CD4-positive, alpha-beta T cell treated with Interleukin-12 subunit alpha and Interleukin-12 subunit beta, for 1 hour (primary cell): ENCODE results near the gene LRRC37A.
"Not testable (repeated sequence)": the region's sequence is repeated elsewhere in the genome, so short reads cannot be mapped to it uniquely, and the experiment has no call there.

Experiments
- DNase-seq: peaks from one replicate; pipeline ENCODE4 v3.0.0-alpha.2; 2020

Gene LRRC37A

DNA sequence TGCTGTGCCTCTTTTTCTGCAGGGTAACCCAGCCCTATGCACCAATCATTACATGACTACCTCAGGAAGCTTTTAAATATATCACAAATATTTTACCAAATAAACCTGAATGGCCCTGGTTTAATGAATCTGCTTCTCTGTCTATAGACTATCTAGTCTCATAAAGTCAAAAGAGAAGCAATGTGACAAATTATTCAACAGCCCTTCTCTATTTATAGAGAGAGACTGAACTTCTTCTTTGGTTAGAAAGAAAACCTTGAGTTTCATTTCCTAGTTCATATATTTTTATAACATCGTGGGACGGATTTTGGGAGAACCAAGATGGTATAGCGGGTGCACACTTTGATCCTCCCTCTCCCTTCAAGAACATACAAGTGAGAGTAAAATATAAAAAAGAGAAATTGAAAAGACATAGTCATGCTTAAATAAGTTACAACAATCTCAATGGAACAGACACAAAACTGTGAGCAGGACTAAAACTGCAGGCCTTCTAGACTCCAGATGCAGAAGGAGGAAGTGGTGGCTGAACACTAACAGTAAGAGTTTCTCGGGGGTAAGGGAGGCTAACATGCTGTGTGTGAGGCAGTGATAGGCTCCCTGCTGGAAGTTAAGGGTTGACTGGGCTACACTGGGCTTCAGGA, 3.9 kb upstream of the LRRC37A start:
- not testable (repeated sequence) for DNase-seq

DNA sequence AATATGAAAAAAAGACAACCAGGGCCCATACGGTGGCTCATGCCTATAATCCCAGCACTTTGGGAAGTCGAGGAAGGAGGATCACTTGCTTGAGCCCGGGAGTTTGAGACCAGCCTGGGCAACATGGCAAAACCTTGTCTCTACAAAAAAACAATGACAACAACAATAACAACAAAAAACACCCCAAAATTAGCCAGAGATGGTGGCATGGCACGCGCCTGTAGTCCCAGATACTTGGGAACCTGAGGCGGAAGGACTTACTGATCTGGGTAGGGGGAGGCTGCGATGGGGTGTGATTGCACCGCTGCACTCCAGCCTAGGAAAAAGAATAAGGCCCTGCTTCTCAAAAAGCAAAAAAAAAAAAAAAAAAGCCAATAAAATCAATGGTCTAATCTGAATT, 3.3 kb upstream of the LRRC37A start:
- not testable (repeated sequence) for DNase-seq

DNA sequence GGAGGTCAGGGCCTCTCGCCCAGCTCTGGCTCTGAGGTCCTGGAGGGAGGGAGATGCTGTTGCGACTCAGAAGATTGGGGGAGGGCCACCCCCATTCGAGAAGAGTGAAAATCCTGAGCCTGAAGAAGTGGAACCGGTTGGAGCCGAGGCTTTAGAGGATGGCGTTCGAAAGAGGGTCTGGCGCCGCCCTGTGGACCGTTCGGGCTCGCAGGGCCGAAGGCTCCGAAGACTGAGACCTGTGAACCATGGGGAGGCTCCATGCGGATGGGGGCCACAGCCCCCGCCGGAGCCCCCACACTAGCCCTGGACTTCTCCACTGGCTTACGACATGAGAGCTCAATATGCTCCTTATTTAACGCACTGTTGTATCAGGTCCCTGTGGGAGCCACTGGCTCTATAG, 46.3 kb downstream of the LRRC37A start:
- not testable (repeated sequence) for DNase-seq

DNA sequence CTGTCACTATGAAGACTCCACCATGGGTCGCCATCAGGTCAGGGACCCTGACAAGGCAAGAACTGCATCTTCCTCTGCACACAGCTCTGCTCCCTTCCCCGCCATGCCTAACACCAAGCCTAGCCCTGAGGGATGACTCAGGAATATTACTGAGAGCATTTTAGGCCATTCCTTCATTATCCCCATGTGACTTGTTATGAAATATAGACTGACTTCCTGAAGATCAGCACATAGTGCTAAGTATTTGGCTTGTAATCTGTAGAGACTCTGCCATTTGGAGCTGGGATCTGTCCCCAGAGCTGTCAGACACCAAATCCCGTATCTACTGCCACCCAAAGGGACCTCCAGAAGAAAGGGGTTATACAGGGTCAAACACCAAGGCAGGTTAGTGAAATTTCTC, 47.2 kb downstream of the LRRC37A start:
- not testable (repeated sequence) for DNase-seq

DNA sequence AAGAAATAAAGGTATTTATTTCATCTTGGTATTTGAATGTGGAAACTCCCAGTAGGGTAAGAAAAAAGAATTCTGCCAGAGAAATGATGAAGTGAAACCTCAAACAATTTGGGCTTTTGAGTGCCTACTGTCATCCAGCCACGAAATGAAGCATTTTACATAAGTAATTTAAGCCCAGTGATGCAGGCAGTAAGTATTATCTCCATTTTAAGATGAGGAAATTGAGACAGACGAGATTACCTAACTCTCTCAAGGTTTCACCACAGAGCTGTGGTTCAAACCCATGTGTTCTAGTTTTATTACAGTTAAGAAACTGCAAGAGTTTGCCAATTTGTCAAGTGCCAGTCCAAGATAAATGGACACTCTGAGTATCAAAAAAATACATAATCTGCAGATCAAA, 53.4 kb downstream of the LRRC37A start:
- not testable (repeated sequence) for DNase-seq

DNA sequence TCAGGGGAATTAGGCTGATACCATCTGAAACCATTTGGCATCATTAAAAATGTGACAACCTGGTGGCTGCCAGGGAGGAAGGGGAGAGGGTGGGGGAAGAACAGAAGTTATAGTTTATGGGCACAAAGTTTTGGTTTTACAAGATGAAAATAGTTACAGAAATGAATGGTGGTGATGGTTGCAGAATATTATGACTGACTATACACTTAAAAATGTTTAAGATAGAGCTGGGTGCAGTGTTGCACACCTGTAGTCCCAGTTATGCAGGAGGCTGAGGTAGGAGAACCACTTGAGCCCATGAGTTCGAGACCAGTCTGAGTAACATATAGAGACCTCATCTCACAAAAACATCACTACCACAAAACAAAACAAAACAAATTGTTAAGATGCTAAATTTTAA, 54.1 kb downstream of the LRRC37A start:
- DNase-seq = not testable (repeated sequence)

DNA sequence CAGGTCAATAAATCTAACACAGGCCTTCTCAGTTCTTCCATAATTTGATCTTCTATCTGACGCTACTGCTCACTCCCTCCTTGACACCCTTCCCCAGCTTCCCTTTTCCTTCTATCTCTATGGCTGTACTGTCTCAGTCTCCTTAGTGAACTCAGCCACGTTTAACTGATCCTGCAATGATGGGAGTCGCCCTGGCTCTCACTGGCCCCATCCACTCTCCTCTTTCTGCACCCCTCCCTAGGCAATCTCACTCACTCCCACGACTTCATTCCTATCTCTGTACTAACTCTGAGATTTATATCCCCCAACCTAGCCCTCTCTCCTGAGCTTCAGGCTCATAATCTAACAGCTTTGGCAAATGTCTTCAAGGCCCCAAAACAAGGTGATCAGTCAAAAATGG, 58.9 kb downstream of the LRRC37A start:
- DNase-seq = not testable (repeated sequence)

DNA sequence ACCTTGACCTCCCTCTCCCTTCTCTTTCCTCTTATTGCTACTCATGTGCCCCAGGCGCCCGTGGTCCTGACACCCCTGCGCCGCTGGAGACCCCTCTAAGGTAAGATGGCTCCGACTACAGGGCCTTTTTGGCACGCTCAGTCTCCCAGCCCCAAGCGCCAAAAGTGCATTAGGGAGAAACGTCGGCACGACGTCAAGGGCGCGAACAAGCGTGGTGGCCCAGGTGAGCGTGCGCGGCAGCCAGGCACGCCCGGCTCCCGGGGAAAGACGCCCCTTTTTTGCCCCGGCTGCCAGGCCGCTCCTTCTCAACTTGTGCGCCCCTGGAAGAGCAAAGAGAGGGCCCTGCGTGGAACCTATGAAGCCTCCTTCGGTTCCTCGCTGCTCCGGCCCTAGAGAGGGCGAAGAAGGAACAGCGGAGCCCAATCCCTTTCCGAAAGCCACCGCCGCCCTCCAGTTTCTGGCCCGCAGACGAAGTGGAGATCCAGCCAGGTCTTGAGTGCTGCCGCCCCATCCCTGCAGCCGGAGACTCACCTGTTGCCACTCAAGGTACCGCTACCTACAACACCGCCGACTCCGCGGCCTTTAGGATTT, 66.3 kb downstream of the LRRC37A start:
- DNase-seq = not testable (repeated sequence)

DNA sequence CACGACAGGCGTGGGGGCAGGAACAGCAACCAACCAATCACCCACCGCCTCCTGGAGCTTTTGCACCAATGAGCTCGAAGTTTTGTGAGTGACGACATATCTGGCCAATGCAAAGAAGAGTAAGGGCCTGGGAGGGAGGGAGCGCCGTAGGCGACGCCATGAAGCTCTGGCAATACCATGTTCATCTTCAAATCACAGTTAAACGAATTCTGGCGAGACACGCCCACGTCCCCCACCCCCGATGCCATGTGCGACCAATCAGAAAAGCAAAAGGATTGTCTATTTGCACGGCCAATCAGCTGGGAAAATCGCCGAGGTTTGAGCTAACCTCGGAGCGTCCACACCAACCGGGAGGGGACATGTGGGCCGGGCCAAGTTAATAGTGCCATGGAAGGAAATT, 66.8 kb downstream of the LRRC37A start, which contains the start of gene ARL17B:
TSS of gene ARL17B (minus strand) at position 12 of the 400 bp plus-strand sequence. CDS start 3,369 bp downstream, outside the sequence.
- peak; percentile 99 for DNase-seq

DNA sequence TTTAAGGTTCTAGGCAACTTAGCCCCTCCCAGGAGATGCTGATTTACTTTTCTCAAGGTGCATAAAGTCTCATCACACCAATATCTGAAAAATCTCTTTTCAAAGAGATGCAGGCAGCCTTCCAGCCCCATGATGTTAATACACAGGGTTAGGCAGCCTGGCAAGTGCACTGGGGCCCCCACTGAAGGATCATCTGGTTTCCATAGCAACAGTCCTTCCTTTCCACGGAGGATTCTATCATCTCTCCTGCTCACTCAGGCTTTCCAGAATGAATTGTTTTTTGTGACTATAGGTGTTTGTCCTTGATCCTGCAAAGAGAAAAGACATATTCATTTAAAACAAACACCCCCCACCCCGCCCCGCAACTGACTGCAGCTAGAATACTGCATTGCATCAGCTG, 72.6 kb downstream of the LRRC37A start:
- not testable (repeated sequence) for DNase-seq

DNA sequence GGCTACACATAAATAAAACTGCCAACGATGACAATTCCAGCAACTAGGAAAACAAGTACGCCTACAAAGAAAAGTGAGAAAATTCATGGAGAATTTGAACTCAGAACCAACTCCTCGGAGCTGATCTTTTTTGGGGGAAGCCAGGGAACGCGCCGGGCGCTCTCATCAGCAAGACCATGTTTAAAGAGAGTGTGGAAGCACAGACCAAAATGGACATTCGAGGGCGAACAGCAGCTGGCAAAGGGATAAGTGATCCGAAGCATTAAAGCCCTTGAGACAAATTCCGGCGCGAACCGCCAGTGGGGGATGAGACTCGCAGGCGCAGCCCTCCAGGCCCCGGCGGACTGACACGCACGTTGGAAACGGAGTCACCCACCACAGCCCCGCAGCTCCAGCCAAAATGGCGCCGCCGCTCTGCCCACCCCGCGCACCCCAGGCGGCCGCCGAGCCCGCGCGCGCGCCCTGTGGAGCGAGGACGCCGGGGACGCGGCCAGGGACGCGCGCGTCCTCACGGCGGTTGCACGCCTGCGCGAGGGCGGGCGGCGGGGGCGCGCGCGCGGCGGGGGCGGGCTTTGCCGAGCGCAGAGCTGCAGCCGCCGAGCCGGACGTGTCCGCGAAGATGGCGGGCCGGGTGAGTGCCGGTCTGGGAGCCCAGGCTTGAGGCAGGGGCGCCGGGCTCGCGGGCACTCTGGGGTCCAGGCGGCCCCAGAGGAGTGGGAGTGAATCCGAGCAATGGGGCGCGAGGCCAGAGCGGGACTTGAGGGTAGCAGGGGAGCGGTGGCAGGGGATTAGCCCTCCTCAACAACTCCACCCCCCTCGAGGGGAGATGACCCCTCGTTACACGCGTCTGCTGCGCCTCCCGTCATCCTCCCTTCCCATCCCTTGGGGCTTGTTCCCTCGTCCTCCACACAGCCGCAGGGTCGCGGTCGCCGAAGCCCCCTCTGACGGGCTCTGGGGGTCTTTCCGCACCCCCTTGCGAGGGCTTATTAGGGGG, 77.6 kb downstream of the LRRC37A start:
- not testable (repeated sequence) for DNase-seq

DNA sequence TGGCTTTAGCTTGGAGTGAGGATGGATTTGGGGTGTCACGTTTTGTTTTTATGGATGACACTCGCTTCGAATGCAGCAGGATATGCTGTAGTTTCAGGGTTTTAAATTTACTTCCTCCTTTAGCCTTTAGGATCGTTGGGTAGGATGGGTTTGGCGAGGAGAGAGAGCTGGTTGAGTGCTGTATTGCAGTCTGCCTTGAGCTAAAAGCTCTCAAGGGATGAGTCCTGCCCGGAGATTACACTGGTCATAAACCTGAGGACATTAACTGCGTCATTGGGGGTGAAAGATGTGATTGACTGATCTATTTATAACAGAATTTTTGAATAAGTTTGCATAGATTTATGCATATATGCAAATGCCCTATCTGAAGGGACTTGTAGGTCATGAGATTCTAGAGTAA, 78.5 kb downstream of the LRRC37A start:
- DNase-seq = not testable (repeated sequence)

DNA sequence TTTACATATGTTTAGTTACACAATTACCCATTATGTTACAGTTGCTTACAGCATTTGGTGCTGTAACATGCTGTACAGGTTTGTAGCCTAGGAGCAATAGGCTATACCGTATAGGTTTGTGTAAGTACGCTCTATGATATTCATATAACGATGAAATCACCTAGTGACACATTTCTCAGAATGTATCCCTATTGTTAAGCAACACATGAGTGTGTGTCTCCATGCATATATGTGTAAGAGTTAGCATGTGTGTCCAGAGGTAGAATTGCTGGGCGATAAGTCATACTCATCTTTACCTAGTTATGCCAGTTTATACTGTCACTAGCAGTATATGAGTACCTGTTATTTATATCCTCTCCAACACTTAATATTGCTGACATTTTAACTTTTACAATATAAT, 88.2 kb downstream of the LRRC37A start:
- DNase-seq = not testable (repeated sequence)

DNA sequence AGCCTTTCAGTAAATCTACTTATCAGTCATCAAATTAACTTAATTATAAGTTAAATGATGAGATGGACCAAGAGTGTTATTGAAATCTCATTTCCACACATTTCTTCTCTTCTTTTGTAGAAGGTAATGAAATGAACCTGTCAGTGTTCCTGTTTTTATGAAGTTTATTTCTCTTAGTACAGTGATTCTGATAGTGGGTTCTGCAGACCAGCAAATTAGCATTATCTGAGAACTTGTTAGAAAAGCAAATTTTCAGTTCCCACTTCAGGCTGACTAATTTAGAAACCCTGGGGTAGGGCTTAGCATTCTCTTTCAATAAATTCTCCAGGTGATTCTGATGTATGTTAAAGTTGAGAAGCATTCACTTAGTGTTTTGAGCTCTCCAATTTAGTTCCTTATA, 90.6 kb downstream of the LRRC37A start:
- not testable (repeated sequence) for DNase-seq
